ENCODE measurements around the gene CHGA. TPM values are rescaled to one million over a fixed set of nuclear protein-coding genes. Genes with fewer than 3 reads are reported as not detected.

CHGA gene
- total RNA-seq, 4 donors from 2014 or later: 0.55 TPM; not detected in 3

- Histone ChIP-seq H3K4me1 (no peaks in the 10 kb centered on the region), H3K27me3 (peaks cover 31% of the 10 kb centered on the region)
Observed at GRCh38 chr14:92903359-92903758, 19.6 kb upstream of the CHGA start.

GRCh38 chr14:92905667-92906066, 17.3 kb upstream of the CHGA start:
- no peaks in the 10 kb centered on the region for H3K36me3 ChIP-seq
- H3K27me3 ChIP-seq: peaks cover 20% of the 10 kb centered on the region
- whole genome bisulfite sequencing: 83% methylated on average over 8 of the region's 8 CpGs
- H3K4me1 ChIP-seq: no peaks in the 10 kb centered on the region
- no peak overlapping the region for H3K27ac ChIP-seq
- no peak for DNase-seq (ENCODE audit: low spot score in 2 of 2)
- no peaks in the 10 kb centered on the region for H3K9me3 ChIP-seq
- H3K4me3 ChIP-seq: no peak overlapping the region
- TF ChIP-seq CTCF (IDR thresholded peaks at IDR 0.05): no peak
- no peak for TF ChIP-seq POLR2A (IDR thresholded peaks at IDR 0.05)
- no peak for TF ChIP-seq EP300 (IDR thresholded peaks at IDR 0.05)
- no peak for TF ChIP-seq POLR2AphosphoS5 (IDR thresholded peaks at IDR 0.05)

More at GRCh38 chr14:92903359-92903758, 19.6 kb upstream of the CHGA start:
- WGBS: 69% methylated on average over 6 of the region's 6 CpGs
- H3K27ac ChIP-seq: no peak overlapping the region
- no peak overlapping the region for H3K4me3 ChIP-seq
- no peak for DNase-seq (ENCODE audit: low spot score in 2 of 2)
- H3K9me3 ChIP-seq: no peaks in the 10 kb centered on the region
- no peaks in the 10 kb centered on the region for H3K36me3 ChIP-seq
- TF ChIP-seq POLR2A (IDR thresholded peaks at IDR 0.05) (no peak), CTCF (IDR thresholded peaks at IDR 0.05) (no peak), EP300 (IDR thresholded peaks at IDR 0.05) (no peak), POLR2AphosphoS5 (IDR thresholded peaks at IDR 0.05) (no peak)

- Histone ChIP-seq H3K27ac (no peak overlapping the region), H3K9me3 (no peaks in the 10 kb centered on the region), H3K36me3 (no peaks in the 10 kb centered on the region), H3K4me1 (no peaks in the 10 kb centered on the region), H3K27me3 (peaks cover 20% of the 10 kb centered on the region), H3K4me3 (no peak overlapping the region)
- WGBS: 83% methylated on average over 6 of the region's 6 CpGs
- TF ChIP-seq POLR2AphosphoS5 (IDR thresholded peaks at IDR 0.05): no peak
- TF ChIP-seq POLR2A (IDR thresholded peaks at IDR 0.05): no peak
- TF ChIP-seq EP300 (IDR thresholded peaks at IDR 0.05): no peak
- no peak for TF ChIP-seq CTCF (IDR thresholded peaks at IDR 0.05)
- no peak for DNase-seq (ENCODE audit: low spot score in 2 of 2)
Observed at GRCh38 chr14:92906420-92906819, 16.5 kb upstream of the CHGA start.

- 44% methylated on average over 6 of the region's 6 CpGs for WGBS
- H3K27me3 ChIP-seq: peaks cover 20% of the 10 kb centered on the region
- no peak overlapping the region for H3K27ac ChIP-seq
- H3K4me3 ChIP-seq: no peak overlapping the region
- no peaks in the 10 kb centered on the region for H3K9me3 ChIP-seq
- H3K4me1 ChIP-seq: no peaks in the 10 kb centered on the region
- no peaks in the 10 kb centered on the region for H3K36me3 ChIP-seq
- TF ChIP-seq POLR2AphosphoS5 (IDR thresholded peaks at IDR 0.05) (no peak), EP300 (IDR thresholded peaks at IDR 0.05) (no peak), CTCF (IDR thresholded peaks at IDR 0.05) (no peak), POLR2A (IDR thresholded peaks at IDR 0.05) (no peak)
- DNase-seq (ENCODE audit: low spot score in 2 of 2): no peak
Observed at GRCh38 chr14:92906823-92907222, 16.1 kb upstream of the CHGA start.

- TF ChIP-seq CTCF (IDR thresholded peaks at IDR 0.05) (no peak), POLR2AphosphoS5 (IDR thresholded peaks at IDR 0.05) (no peak), EP300 (IDR thresholded peaks at IDR 0.05) (no peak), POLR2A (IDR thresholded peaks at IDR 0.05) (no peak)
- H3K9me3 ChIP-seq: no peaks in the 10 kb centered on the region
- no peak for DNase-seq (ENCODE audit: low spot score in 2 of 2)
- 74% methylated on average over 6 of the region's 6 CpGs for WGBS
- no peaks in the 10 kb centered on the region for H3K36me3 ChIP-seq
- no peaks in the 10 kb centered on the region for H3K4me1 ChIP-seq
- no peak overlapping the region for H3K4me3 ChIP-seq
- H3K27ac ChIP-seq: no peak overlapping the region
- H3K27me3 ChIP-seq: peaks cover 16% of the 10 kb centered on the region
Observed at GRCh38 chr14:92907316-92907911, 15.5 kb upstream of the CHGA start.
